ENCODE data around the gene HOXA6. TPM values are rescaled to one million over a fixed set of nuclear protein-coding genes. Genes with fewer than 3 reads are reported as not detected.

HOXA6 gene
- total and polyA plus RNA-seq, 2 of the 4 experiments (the other 2 are of a cell fraction): 1.4 to 1.8 TPM

DNA sequence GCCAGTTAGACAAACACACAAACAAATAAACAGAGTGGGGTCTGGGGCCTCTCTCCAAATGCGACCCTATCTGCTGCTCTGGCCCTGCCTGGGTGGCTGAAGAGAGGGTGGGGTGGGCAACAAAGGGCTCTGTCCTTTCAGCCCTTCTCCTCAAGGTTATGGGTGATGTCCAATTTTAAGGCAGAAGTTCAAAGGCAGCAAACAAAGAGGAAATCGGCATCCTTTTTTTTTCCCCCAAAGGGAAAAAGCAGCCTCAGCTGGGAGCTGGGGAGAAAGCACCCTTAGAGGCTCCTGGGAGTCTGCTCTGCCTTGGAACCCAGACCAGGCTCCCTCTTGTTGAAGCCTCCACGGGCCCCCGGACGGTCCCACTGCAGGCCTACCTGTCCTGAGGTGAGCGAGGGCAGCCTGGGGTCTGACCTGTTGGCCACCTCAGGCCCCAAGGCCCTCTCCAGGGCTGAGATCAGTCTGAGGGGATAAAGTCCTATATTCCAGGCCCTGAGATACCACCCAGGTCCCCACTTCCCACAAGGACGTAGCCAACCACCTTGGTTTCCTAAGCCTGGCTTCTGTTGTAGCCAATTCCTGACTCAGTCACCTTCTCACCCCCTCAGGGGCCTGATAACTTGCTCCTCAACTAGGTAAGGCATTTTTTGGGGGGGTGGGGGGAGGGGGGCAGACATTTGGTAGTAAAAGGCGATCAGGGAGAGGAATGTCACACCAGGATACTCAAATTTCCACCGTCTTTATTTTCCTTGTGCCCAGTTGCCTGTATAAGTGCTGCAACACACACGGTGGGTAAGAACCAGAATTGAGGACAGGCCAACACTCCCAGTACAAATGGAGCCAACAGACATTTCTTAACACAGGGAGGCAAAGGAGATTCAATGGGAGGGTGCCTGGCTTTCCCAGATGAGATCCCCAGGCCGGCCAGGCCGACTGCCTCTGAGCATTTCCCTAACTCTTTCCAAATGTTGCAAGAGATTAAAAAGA, 33.2 kb upstream of the HOXA6 start:
- Histone ChIP-seq H3K27me3 (ENCODE audit: control insufficient read depth, insufficient read depth, low read length) (peaks cover 87% of the 10 kb centered on the region), H3K56ac (ENCODE audit: extremely low read depth, insufficient read depth, low read length) (no peak overlapping the region), H3K4me2 (ENCODE audit: low read depth, low read length) (no peak overlapping the region), H2BK5ac (ENCODE audit: low read depth, low read length, poor library complexity, severe bottlenecking) (no peak overlapping the region), H3K23ac (ENCODE audit: low read depth, low read length) (no peak overlapping the region), H2AFZ (replicated peaks; ENCODE audit: low read length, poor library complexity) (no peak overlapping the region), H3K4me3 (ENCODE audit: insufficient read depth, low read depth, low read length) (no peak overlapping the region), H4K8ac (ENCODE audit: low read depth in 2 of 2, low read length in 2 of 2) (no peak overlapping the region), H2BK15ac (ENCODE audit: low read depth, low read length) (no peak overlapping the region), H2AK9ac (replicated peaks; ENCODE audit: low read depth, low read length, poor library complexity) (no peak overlapping the region), H3K14ac (replicated peaks; ENCODE audit: low read depth, low read length) (no peak overlapping the region), H3K9me3 (ENCODE audit: control insufficient read depth, insufficient read depth, low read length) (peaks cover 3% of the 10 kb centered on the region; the same call in 1 of the 2 replicates), H3K36me3 (ENCODE audit: control insufficient read depth, insufficient read depth, low read length) (no peaks in the 10 kb centered on the region), H4K5ac (ENCODE audit: low read depth, low read length) (no peak overlapping the region), H3K27ac (ENCODE audit: insufficient read depth, low read length) (no peak overlapping the region), H2BK20ac (ENCODE audit: low read depth, low read length) (no peak overlapping the region), H3K79me1 (ENCODE audit: low read depth in 1 of 2, low read length in 2 of 2) (no peaks in the 10 kb centered on the region), H2BK120ac (ENCODE audit: low read depth, low read length) (no peak overlapping the region), H3K9ac (ENCODE audit: low read depth, low read length) (no peak overlapping the region), H3K18ac (ENCODE audit: low read depth, low read length) (no peak overlapping the region), H4K91ac (ENCODE audit: insufficient read depth, low read depth, low read length) (no peak overlapping the region), H3K4me1 (ENCODE audit: control insufficient read depth, insufficient read depth, low read length) (peaks cover 1% of the 10 kb centered on the region; the same call in 1 of the 2 replicates), H3K9me1 (ENCODE audit: insufficient read depth, low read length) (no peaks in the 10 kb centered on the region), H3K4ac (ENCODE audit: low read depth, low read length) (no peak overlapping the region), H4K20me1 (ENCODE audit: insufficient read depth, low read length) (peaks cover 7% of the 10 kb centered on the region; the same call in 1 of the 2 replicates), H2AK5ac (ENCODE audit: low read depth, low read length) (no peak overlapping the region)
- intact Hi-C loops (cut with micrococcal nuclease) (no loop called here), in situ Hi-C loops (cut with MboI; ENCODE audit: low sequenced_read_pairs) (no loop called here), dilution Hi-C loops (cut with HindIII; ENCODE audit: low sequenced_read_pairs, unreplicated experiment) (no loop called here)
- DNase-seq: no peak
- POLR2A ChIA-PET (ENCODE audit: unreplicated experiment): no interaction called here
- BruUV-seq (replicated peaks): no TSS peak
- no peak for ATAC-seq (ENCODE audit: low read depth)
- WGBS, 2 experiments (ENCODE audit: extremely low coverage in 2 of 2, insufficient read length in 1 of 2): 54% methylated on average over 4 of the region's 12 CpGs; no CpG with 5 or more reads in 1 of the 2 experiments
- CTCF ChIA-PET: interaction anchor here (0.6 to 1.3 kb wide), 10 partner anchors 9 to 1288 kb away, joined by 3 to 5 read pairs (median 3); partner anchors contain the start of gene HOXA5
- no peak for TF ChIP-seq MAFK (IDR thresholded peaks at IDR 0.05; ENCODE audit: low read depth, low read length)
- TF ChIP-seq, protein P1, sequence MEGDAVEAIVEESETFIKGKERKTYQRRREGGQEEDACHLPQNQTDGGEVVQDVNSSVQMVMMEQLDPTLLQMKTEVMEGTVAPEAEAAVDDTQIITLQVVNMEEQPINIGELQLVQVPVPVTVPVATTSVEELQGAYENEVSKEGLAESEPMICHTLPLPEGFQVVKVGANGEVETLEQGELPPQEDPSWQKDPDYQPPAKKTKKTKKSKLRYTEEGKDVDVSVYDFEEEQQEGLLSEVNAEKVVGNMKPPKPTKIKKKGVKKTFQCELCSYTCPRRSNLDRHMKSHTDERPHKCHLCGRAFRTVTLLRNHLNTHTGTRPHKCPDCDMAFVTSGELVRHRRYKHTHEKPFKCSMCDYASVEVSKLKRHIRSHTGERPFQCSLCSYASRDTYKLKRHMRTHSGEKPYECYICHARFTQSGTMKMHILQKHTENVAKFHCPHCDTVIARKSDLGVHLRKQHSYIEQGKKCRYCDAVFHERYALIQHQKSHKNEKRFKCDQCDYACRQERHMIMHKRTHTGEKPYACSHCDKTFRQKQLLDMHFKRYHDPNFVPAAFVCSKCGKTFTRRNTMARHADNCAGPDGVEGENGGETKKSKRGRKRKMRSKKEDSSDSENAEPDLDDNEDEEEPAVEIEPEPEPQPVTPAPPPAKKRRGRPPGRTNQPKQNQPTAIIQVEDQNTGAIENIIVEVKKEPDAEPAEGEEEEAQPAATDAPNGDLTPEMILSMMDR (conservative IDR thresholded peaks at IDR 0.05; ENCODE audit: low read depth, low read length): no peak
- TF ChIP-seq, protein P2, sequence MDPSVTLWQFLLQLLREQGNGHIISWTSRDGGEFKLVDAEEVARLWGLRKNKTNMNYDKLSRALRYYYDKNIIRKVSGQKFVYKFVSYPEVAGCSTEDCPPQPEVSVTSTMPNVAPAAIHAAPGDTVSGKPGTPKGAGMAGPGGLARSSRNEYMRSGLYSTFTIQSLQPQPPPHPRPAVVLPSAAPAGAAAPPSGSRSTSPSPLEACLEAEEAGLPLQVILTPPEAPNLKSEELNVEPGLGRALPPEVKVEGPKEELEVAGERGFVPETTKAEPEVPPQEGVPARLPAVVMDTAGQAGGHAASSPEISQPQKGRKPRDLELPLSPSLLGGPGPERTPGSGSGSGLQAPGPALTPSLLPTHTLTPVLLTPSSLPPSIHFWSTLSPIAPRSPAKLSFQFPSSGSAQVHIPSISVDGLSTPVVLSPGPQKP (IDR thresholded peaks at IDR 0.05; ENCODE audit: borderline replicate concordance, low read depth, low read length): no peak
- no peak for TF ChIP-seq BHLHE40 (IDR thresholded peaks at IDR 0.05; ENCODE audit: low read depth, low read length)
- TF ChIP-seq NFE2L2 (IDR thresholded peaks at IDR 0.05; ENCODE audit: low read depth, low read length): no peak
- TF ChIP-seq SMC3 (IDR thresholded peaks at IDR 0.05; ENCODE audit: low read depth, low read length): no peak
- TF ChIP-seq RFX5 (IDR thresholded peaks at IDR 0.05; ENCODE audit: low read depth, low read length): no peak
- TF ChIP-seq RAD21 (IDR thresholded peaks at IDR 0.05; ENCODE audit: low read length): no peak
- no peak for TF ChIP-seq FOS (IDR thresholded peaks at IDR 0.05; ENCODE audit: low read depth, low read length)
- TF ChIP-seq CHD1 (IDR thresholded peaks at IDR 0.05; ENCODE audit: low read depth, low read length): no peak
- TF ChIP-seq, protein P3, sequence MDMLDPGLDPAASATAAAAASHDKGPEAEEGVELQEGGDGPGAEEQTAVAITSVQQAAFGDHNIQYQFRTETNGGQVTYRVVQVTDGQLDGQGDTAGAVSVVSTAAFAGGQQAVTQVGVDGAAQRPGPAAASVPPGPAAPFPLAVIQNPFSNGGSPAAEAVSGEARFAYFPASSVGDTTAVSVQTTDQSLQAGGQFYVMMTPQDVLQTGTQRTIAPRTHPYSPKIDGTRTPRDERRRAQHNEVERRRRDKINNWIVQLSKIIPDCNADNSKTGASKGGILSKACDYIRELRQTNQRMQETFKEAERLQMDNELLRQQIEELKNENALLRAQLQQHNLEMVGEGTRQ (IDR thresholded peaks at IDR 0.05; ENCODE audit: low read depth, low read length): no peak
- no peak for TF ChIP-seq MAZ (IDR thresholded peaks at IDR 0.05; ENCODE audit: borderline replicate concordance, low read depth, low read length)
- no peak for TF ChIP-seq CEBPB (IDR thresholded peaks at IDR 0.05; ENCODE audit: low read depth, low read length)
